NCI-H1694 treated with DMSO at 0.1 percent for 48 hours (cell line): ENCODE measurements around the gene SLC6A4.
"Not testable (repeated sequence)": the region's sequence is repeated elsewhere in the genome, so short reads cannot be mapped to it uniquely, and the experiment has no call there.

Experiments used
- DNase-seq: peaks from one replicate; lab custom pipeline; 2025; lab: John Stamatoyannopoulos, UW

The SLC6A4 gene

DNA sequence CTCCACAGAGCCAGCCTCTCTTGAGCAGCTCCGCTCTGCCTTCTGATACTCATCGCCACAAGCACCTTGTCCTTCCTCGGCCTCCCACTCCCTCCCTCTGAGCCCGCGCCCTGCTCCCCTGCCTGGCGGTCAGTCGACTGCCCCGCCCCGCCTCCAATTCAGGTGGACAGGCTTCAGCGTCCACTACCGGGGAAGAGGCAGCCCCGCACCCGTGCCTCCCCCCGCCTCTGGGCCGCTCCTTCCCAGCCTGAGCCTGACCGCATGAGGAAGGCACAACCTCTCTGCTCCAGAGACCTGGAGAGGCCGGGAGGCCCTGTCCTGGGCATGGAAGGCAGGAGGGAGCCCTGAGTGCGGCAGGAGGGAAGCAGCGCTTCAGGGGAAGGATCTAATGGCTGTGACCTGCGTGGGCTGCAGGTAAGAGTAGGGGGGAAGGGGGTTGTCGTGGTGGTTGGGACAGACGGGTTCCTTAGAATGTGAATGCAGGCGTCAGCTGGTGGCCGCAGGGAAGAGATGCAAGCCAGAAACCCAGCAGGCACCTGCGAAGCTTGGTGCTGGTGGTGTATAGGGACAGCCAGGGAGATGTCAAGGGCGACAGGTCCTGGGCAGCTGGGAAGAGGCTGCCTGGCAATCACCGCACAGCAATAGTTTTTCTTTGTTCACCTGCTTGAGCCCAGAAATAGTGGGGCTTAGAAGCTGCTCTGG is 3.0 kb upstream of the SLC6A4 start:
- no peak for DNase-seq

DNA sequence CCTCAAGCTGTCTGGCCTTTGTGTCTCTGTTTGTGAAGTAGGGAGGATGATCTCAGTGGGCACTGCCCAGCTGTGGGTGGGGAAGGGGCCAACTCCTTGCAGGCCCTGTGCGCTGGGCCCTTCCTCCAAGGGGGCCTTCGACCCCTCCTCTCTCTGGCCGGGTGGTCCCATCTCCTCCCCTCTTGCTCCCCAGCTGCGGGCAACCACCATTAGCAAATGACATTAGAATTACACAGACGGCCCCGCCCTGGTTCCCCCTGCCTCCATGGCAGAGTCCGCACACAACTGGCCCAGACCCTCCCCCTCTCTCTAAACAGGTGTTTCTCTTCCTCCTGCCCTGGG is 2.5 kb upstream of the SLC6A4 start:
- DNase-seq: no peak

- no peak for DNase-seq
These were observed 2.0 kb upstream of the SLC6A4 start for GRCh38 chr17:30237296-30238002.

- DNase-seq: no peak
These were observed 1.3 kb upstream of the SLC6A4 start for GRCh38 chr17:30236766-30237165.

- no peak for DNase-seq
These were observed 764 bp upstream of the SLC6A4 start for GRCh38 chr17:30236297-30236624.

DNA sequence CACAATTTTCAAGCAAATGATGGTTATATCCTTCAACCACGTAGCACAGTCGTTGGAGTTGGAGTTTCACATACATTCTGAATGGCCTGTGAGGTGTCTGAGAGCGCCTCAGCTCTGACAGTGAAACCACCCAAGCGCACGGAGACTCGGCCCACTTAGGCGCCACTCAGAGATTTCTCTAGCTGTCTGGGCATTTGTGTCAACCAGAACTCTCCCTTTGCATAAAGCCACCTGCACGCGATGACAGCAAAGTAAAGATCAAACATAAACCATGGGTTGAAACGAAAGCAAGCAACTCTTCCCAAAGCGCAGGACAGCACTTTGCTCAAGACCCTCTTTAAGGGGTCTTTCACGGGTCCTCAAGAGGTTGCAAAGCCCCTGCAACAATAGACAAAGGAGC is 533 bp downstream of the SLC6A4 start:
- no peak for DNase-seq

- DNase-seq: no peak
These were observed 1.2 kb downstream of the SLC6A4 start for GRCh38 chr17:30234296-30234695.

GRCh38 chr17:30232824-30233427 is 2.6 kb downstream of the SLC6A4 start:
- no peak for DNase-seq

- no peak for DNase-seq
These were observed 3.3 kb downstream of the SLC6A4 start for GRCh38 chr17:30232015-30232823.

DNA sequence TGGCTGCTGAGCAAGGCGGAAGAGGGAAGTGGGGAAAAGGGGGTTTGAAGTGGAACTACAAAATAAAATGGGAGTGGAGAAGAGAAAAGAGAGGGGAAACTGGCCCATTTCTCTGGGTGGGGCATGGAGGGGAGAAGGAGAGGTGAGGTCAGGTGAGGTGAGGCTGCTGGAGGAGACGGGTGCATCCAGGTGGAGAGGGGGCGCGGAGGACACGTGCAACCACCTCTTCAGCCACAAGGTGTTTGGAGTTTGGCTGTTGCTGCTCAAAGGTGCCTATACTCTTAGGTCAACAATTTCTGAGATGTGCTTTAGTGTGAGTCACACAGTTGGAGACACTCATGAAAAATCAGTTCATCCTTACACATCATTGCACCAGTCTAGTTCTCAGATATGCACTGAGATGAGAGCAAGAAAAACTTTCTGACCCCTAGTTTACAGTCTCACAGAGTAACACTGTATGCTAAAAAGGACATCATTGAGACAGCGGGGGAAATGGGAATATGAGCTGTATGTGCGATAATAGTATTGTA is 4.8 kb downstream of the SLC6A4 start:
- DNase-seq: no peak

GRCh38 chr17:30230009-30230408 is 5.5 kb downstream of the SLC6A4 start:
- not testable (repeated sequence) for DNase-seq

GRCh38 chr17:30229012-30229411 is 6.5 kb downstream of the SLC6A4 start:
- DNase-seq: no peak

DNA sequence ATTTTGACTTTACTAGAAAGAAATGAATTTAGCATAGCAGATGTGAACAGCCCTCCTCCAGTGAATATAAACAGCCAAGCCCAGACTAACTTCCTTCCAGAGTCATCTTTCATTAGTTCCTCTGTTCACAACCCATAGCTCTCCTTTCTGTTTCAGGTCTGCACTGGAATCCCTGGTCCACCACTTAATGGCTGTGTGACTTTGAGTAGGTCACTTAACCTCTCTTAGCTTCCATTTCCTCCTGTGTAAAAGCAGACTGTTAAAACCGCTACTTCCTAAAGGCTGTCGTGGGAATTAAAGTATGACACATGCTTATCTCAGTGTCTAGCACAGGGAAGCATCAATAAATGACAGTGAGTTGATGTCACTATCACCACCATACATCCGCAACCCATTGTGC is 7.5 kb downstream of the SLC6A4 start:
- DNase-seq: no peak

DNA sequence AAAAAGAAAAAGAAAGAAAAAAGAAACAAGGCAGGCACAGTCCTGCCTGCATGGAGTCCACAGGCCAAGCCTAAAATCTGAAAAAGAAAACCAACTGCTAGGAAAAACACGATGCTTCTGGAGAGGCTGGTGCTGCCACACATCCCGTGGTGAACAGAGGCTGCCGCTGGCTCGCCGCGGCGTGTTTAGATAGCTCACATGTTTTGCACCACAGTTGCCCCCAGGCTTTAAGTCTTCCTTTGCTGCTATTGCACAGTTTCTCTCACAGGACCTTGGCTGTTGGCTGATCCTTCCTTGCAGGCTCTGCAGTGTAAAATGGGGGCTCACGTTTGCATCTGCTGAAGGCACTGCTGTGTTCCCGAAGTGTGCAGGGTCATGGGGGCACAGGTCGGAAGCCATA is 8.6 kb downstream of the SLC6A4 start:
- DNase-seq: no peak

DNA sequence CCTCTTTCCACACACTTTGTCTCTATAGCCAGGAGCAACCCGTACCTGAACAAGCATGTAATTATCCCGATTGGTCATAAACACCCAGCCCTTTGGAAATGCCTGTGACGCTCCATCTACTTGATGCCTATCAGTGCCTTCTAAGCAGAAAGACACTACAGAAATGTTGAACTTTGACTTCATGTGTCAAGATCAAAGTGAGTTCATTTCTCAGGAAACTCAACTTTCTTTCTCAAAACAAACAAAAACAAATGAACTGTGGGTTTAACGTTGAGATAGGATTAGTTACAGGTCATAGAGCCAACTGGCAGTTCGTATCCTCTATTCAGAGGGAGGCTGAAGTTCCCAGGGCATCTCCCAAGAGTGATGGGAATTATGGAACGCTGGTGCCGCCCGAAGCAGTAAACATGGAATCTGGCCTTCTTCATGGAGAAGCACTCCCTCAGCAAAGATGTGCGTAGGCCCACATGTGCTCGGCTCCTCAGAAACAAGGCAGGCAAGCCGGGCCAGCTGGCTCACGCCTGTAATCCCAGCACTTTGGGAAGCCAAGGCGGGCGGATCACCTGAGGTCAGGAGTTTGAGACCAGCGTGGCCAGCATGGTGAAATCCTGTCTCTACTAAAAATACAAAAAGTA is 9.5 kb downstream of the SLC6A4 start:
- DNase-seq: no peak

GRCh38 chr17:30225112-30225511 is 10.4 kb downstream of the SLC6A4 start:
- DNase-seq: no peak

- DNase-seq: no peak
These were observed 11.0 kb downstream of the SLC6A4 start for GRCh38 chr17:30224419-30224960.

DNA sequence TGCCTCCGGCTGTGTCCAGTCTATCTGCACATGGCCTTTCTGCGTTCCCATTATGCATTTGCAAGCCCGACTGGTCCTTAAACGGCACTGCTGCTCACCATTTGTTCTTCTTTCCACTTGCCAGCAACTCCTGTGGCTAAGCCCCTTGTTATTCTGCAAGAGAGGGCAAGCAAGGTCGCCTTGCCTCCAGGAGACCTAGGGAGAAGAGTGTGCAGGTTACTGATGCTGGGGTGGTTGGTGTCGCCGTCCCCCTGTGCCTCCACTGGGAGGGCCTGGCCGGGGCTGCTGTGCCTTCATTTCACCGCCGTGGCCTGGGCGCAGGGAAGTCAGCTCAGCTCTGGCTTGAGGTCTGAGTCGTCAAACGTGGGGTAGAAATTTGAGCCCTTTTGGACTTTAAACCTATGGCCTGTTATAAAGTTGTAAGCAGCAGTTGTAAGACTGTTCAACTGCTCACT is 12.7 kb downstream of the SLC6A4 start:
- no peak for DNase-seq

- DNase-seq: no peak
These were observed 13.2 kb downstream of the SLC6A4 start for GRCh38 chr17:30222251-30222650.

DNA sequence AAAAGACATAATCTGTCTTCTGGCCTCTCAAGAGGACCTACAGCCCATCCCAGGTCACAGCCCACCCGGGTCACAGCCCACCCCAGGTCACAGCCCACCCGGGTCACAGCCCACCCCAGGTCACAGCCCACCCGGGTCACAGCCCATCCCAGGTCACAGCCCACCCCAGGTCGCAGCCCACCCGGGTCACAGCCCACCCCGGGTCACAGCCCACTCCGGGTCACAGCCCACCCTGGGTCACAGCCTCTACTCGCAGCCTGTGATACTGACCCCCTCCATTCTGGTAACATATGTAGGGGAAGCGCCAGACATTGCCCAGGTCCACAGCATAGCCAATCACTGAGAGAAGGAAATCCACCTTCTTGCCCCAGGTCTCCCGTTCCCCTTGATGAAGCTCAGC is 14.2 kb downstream of the SLC6A4 start:
- DNase-seq: no peak

- DNase-seq: no peak
These were observed 15.1 kb downstream of the SLC6A4 start for GRCh38 chr17:30220414-30220813.

GRCh38 chr17:30219833-30220232 is 15.7 kb downstream of the SLC6A4 start:
- no peak for DNase-seq
